HG03045 (cell line): ENCODE measurements around the gene ARHGEF11.
"Not testable (repeated sequence)": the region's sequence is repeated elsewhere in the genome, so short reads cannot be mapped to it uniquely, and the experiment has no call there.

ENCODE experiments used
- ATAC-seq: cut with Tn5 transposase; IDR thresholded peaks from one replicate; pipeline ENCODE4 v1.9.1; 2021; ENCODE audit warnings: mild to moderate bottlenecking, moderate library complexity; ENCODE audit not compliant: unreplicated experiment

Gene ARHGEF11

GRCh38 chr1:157045250-157046218, at the start of gene ARHGEF11:
Gene ARHGEF11, minus strand, starts transcription at chr1:157045742. Its CDS starts 1,412 bp downstream, at chr1:157044330.
- ATAC-seq: peak; percentile 83

- ATAC-seq: no peak
Measured at GRCh38 chr1:157095091-157095490, 49.5 kb upstream of the ARHGEF11 start.

- no peak for ATAC-seq
Measured at GRCh38 chr1:157092831-157093230, 47.3 kb upstream of the ARHGEF11 start.

GRCh38 chr1:157091668-157092273, 46.2 kb upstream of the ARHGEF11 start:
- no peak for ATAC-seq

GRCh38 chr1:157091186-157091585, 45.6 kb upstream of the ARHGEF11 start:
- ATAC-seq: no peak

GRCh38 chr1:157090771-157091170, 45.2 kb upstream of the ARHGEF11 start:
- ATAC-seq: no peak

- ATAC-seq: no peak
Measured at GRCh38 chr1:157090196-157090647, 44.7 kb upstream of the ARHGEF11 start.

GRCh38 chr1:157089789-157090188, 44.2 kb upstream of the ARHGEF11 start:
- ATAC-seq: no peak

- no peak for ATAC-seq
Measured at GRCh38 chr1:157088607-157089006, 43.1 kb upstream of the ARHGEF11 start.

- ATAC-seq: no peak
Measured at GRCh38 chr1:157087030-157087429, 41.5 kb upstream of the ARHGEF11 start.

GRCh38 chr1:157086299-157086698, 40.8 kb upstream of the ARHGEF11 start:
- no peak for ATAC-seq

- no peak for ATAC-seq
Measured at GRCh38 chr1:157085421-157085820, 39.9 kb upstream of the ARHGEF11 start.

- no peak for ATAC-seq
Measured at GRCh38 chr1:157084720-157085119, 39.2 kb upstream of the ARHGEF11 start.

- no peak for ATAC-seq
Measured at GRCh38 chr1:157081707-157082106, 36.2 kb upstream of the ARHGEF11 start.

- ATAC-seq: no peak
Measured at GRCh38 chr1:157080714-157081113, 35.2 kb upstream of the ARHGEF11 start.

- no peak for ATAC-seq
Measured at GRCh38 chr1:157077394-157077793, 31.9 kb upstream of the ARHGEF11 start.

- no peak for ATAC-seq
Measured at GRCh38 chr1:157073944-157074685, 28.6 kb upstream of the ARHGEF11 start.

- no peak for ATAC-seq
Measured at GRCh38 chr1:157069601-157070000, 24.1 kb upstream of the ARHGEF11 start.

GRCh38 chr1:157059241-157059640, 13.7 kb upstream of the ARHGEF11 start:
- ATAC-seq: not testable (repeated sequence)

GRCh38 chr1:157056269-157056668, 10.7 kb upstream of the ARHGEF11 start:
- no peak for ATAC-seq

- not testable (repeated sequence) for ATAC-seq
Measured at GRCh38 chr1:157055729-157056128, 10.2 kb upstream of the ARHGEF11 start.
